ENCODE measurements around the gene CUEDC2. TPM values are rescaled to one million over a fixed set of nuclear protein-coding genes. Genes with fewer than 3 reads are reported as not detected.
A peak's percentile ranks its signal among the peaks of the same experiment; 100 is the strongest.

Gene CUEDC2
- polyA plus RNA-seq, 4 donors, result 23.3 to 43.8 (median 30.0) TPM

DNA sequence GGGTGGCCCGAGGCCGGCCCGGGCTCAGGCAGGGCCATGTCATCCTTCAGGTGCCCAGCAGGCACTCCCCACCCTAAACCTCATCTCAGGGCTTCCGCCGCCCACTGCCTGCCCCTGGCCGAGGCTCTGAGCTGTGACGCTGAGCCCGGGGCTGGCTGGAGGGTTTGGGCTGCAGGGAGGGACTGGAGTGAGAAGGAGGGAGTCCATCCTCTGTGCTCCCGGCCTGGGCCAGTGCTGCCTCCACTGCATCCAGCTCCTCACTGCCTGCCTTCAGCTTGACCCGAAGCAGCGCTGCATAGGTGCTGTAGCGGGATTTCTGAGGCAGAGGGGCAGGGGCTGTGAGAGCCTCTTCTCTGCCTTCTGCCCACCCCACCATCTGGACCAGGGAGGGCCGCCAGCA is 29.3 kb downstream of the CUEDC2 start:
- Histone ChIP-seq H3K27ac (ENCODE audit: low read depth in 1 of 3, low read length in 2 of 3) (no peak overlapping the region), H3K9me3 (ENCODE audit: control insufficient read depth in 2 of 2, insufficient read depth in 1 of 2, low read depth in 1 of 2, low read length in 1 of 2) (no peaks in the 10 kb centered on the region), H3K4me3 (ENCODE audit: low read depth in 1 of 3, low read length in 3 of 3) (no peak overlapping the region), H3K27me3 (ENCODE audit: control insufficient read depth in 3 of 3, insufficient read depth in 3 of 3, low read length in 3 of 3) (peaks cover 2 to 7% (median 3%) of the 10 kb centered on the region in 3 donors), H3K4me1 (ENCODE audit: control insufficient read depth in 3 of 3, insufficient read depth in 2 of 3, low read depth in 1 of 3, low read length in 2 of 3) (peaks cover 0 to 5% (median 0%) of the 10 kb centered on the region in 3 donors), H3K36me3 (ENCODE audit: control insufficient read depth in 3 of 3, insufficient read depth in 2 of 3, low read depth in 1 of 3, low read length in 3 of 3) (peaks cover 2 to 76% (median 7%) of the 10 kb centered on the region in 3 donors)
- DNase-seq (no peak), FAIRE-seq (no peak)
- 82 to 91% (median 85%) methylated on average over 13 of the region's 13 CpGs for WGBS, 3 donors

DNA sequence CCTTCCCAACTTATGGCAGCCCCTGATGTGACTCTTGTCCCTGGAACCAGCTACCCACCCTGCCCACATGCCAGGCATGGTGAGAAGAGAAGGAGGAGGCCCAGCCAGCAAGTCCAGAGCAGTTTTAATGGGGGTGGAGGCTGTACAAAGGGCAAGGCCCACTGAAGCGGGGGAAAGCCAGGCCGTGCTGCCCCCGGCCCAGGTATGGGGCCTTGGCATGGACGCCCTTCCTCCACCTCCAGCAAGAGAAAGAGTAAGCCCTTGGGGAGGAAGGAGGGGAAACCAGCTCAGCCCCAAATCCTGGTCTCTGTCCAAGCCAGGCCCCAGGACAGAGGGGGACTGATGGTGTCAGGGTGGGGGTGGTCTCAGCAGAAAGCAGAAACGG is 29.9 kb downstream of the CUEDC2 start:
- Histone ChIP-seq H3K27me3 (ENCODE audit: control insufficient read depth in 3 of 3, insufficient read depth in 3 of 3, low read length in 3 of 3) (peaks cover 0 to 1% (median 0%) of the 10 kb centered on the region in 3 donors), H3K4me3 (ENCODE audit: low read depth in 1 of 3, low read length in 3 of 3) (no peak overlapping the region), H3K4me1 (ENCODE audit: control insufficient read depth in 3 of 3, insufficient read depth in 2 of 3, low read depth in 1 of 3, low read length in 2 of 3) (peaks cover 0 to 4% (median 0%) of the 10 kb centered on the region in 3 donors), H3K27ac (ENCODE audit: low read depth in 1 of 3, low read length in 2 of 3) (no peak overlapping the region), H3K36me3 (ENCODE audit: control insufficient read depth in 3 of 3, insufficient read depth in 2 of 3, low read depth in 1 of 3, low read length in 3 of 3) (peaks cover 2 to 77% (median 7%) of the 10 kb centered on the region in 3 donors), H3K9me3 (ENCODE audit: control insufficient read depth in 2 of 2, insufficient read depth in 1 of 2, low read depth in 1 of 2, low read length in 1 of 2) (no peaks in the 10 kb centered on the region)
- 80 to 88% (median 85%) methylated on average over 5 of the region's 5 CpGs for WGBS, 3 donors
- FAIRE-seq (no peak), DNase-seq (no peak)

DNA sequence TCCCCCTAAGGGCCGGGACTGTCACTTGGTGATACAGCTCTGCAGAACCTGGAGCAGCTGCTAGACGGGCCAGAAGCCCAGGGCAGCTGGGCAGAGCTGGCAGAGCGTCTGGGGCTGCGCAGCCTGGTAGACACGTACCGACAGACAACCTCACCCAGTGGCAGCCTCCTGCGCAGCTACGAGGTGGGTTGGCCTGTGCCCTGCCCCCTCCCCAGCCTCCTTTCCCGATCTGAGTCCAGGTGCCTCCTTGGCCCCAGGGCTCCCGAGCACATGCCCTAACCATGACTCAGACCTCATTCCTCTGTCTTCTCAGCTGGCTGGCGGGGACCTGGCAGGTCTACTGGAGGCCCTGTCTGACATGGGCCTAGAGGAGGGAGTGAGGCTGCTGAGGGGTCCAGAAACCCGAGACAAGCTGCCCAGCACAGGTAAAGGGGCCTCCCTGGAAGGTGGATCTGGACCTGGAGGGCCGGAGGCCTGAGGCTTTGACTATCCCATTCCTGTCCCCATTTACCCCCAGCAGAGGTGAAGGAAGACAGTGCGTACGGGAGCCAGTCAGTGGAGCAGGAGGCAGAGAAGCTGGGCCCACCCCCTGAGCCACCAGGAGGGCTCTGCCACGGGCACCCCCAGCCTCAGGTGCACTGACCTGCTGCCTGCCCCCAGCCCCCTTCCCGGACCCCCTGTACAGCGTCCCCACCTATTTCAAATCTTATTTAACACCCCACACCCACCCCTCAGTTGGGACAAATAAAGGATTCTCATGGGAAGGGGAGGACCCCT is 30.5 kb downstream of the CUEDC2 start:
- no peak overlapping the region for H3K27ac ChIP-seq (ENCODE audit: low read depth in 1 of 3, low read length in 2 of 3)
- peaks cover 0 to 7% (median 2%) of the 10 kb centered on the region in 3 donors for H3K4me1 ChIP-seq (ENCODE audit: control insufficient read depth in 3 of 3, insufficient read depth in 2 of 3, low read depth in 1 of 3, low read length in 2 of 3)
- WGBS, 3 donors, result 83 to 90% (median 83%) methylated on average over 16 to 18 of the region's 18 CpGs
- DNase-seq, result no peak
- FAIRE-seq, result no peak
- H3K36me3 ChIP-seq (ENCODE audit: control insufficient read depth in 3 of 3, insufficient read depth in 2 of 3, low read depth in 1 of 3, low read length in 3 of 3), result peaks cover 2 to 83% (median 7%) of the 10 kb centered on the region in 3 donors
- no peaks in the 10 kb centered on the region for H3K9me3 ChIP-seq (ENCODE audit: control insufficient read depth in 2 of 2, insufficient read depth in 1 of 2, low read depth in 1 of 2, low read length in 1 of 2)
- H3K4me3 ChIP-seq (ENCODE audit: low read depth in 1 of 3, low read length in 3 of 3), result no peak overlapping the region
- H3K27me3 ChIP-seq (ENCODE audit: control insufficient read depth in 3 of 3, insufficient read depth in 3 of 3, low read length in 3 of 3), result no peaks in the 10 kb centered on the region

DNA sequence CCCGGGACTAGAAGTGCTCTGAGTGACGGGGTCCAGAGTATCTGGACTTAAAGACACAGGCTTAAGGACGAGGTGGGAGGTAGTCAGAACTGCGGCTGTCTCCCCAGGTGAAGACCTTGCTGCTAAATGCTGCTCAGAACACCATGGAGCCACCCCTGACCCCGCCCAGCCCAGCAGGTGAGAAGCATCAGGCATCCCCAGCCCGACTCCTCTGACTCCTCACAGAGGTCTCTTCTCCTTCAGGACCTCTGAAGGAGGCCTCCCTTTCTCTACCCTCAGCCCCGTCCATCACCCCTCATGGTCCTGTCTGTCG is 31.1 kb downstream of the CUEDC2 start:
- peaks cover 0 to 13% (median 4%) of the 10 kb centered on the region in 3 donors for H3K4me1 ChIP-seq (ENCODE audit: control insufficient read depth in 3 of 3, insufficient read depth in 2 of 3, low read depth in 1 of 3, low read length in 2 of 3)
- DNase-seq (no peak), FAIRE-seq (no peak)
- H3K27ac ChIP-seq (ENCODE audit: low read depth in 1 of 3, low read length in 2 of 3), result no peak overlapping the region
- H3K9me3 ChIP-seq (ENCODE audit: control insufficient read depth in 2 of 2, insufficient read depth in 1 of 2, low read depth in 1 of 2, low read length in 1 of 2), result no peaks in the 10 kb centered on the region
- 90 to 94% (median 91%) methylated on average over 8 of the region's 8 CpGs for WGBS, 3 donors
- H3K4me3 ChIP-seq (ENCODE audit: low read depth in 1 of 3, low read length in 3 of 3), result no peak overlapping the region
- peaks cover 2 to 87% (median 7%) of the 10 kb centered on the region in 3 donors for H3K36me3 ChIP-seq (ENCODE audit: control insufficient read depth in 3 of 3, insufficient read depth in 2 of 3, low read depth in 1 of 3, low read length in 3 of 3)
- no peaks in the 10 kb centered on the region for H3K27me3 ChIP-seq (ENCODE audit: control insufficient read depth in 3 of 3, insufficient read depth in 3 of 3, low read length in 3 of 3)

DNA sequence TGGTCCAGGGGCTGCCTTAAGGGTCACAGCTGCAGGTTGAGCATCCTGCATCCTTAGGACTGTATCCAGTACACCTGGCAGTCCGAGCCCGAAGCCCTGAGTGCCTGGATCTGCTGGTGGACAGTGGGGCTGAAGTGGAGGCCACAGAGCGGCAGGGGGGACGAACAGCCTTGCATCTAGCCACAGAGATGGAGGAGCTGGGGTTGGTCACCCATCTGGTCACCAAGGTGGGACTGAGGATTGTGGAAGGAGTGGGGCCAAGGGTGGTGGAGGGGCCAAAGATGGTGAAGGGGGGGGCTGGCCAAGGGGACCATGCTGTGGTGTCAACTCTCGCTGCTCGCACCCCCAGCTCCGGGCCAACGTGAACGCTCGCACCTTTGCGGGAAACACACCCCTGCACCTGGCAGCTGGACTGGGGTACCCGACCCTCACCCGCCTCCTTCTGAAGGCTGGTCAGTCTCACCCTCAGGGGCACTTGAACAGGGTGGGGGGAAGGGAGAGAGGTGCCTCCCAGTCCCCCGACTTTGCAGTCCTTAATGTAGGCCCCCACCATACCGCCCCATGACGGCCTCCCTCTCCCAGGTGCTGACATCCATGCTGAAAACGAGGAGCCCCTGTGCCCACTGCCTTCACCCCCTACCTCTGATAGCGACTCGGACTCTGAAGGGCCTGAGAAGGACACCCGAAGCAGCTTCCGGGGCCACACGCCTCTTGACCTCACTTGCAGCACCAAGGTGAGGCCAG is 31.6 kb downstream of the CUEDC2 start:
- no peak overlapping the region for H3K27ac ChIP-seq (ENCODE audit: low read depth in 1 of 3, low read length in 2 of 3)
- 90 to 93% (median 93%) methylated on average over 22 of the region's 22 CpGs for WGBS, 3 donors
- H3K36me3 ChIP-seq (ENCODE audit: control insufficient read depth in 3 of 3, insufficient read depth in 2 of 3, low read depth in 1 of 3, low read length in 3 of 3), result peaks cover 2 to 91% (median 7%) of the 10 kb centered on the region in 3 donors
- H3K4me3 ChIP-seq (ENCODE audit: low read depth in 1 of 3, low read length in 3 of 3), result no peak overlapping the region
- no peaks in the 10 kb centered on the region for H3K27me3 ChIP-seq (ENCODE audit: control insufficient read depth in 3 of 3, insufficient read depth in 3 of 3, low read length in 3 of 3)
- peaks cover 2 to 18% (median 4%) of the 10 kb centered on the region in 3 donors for H3K4me1 ChIP-seq (ENCODE audit: control insufficient read depth in 3 of 3, insufficient read depth in 2 of 3, low read depth in 1 of 3, low read length in 2 of 3)
- FAIRE-seq, result no peak
- no peak for DNase-seq
- H3K9me3 ChIP-seq (ENCODE audit: control insufficient read depth in 2 of 2, insufficient read depth in 1 of 2, low read depth in 1 of 2, low read length in 1 of 2), result no peaks in the 10 kb centered on the region

DNA sequence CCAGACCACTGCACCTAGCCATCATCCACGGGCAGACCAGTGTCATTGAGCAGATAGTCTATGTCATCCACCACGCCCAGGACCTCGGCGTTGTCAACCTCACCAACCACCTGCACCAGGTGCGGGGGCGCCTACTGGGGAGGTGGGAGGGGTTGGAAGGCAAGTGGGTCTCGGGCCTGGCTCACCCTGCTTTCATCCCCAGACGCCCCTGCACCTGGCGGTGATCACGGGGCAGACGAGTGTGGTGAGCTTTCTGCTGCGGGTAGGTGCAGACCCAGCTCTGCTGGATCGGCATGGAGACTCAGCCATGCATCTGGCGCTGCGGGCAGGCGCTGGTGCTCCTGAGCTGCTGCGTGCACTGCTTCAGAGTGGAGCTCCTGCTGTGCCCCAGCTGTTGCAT is 32.3 kb downstream of the CUEDC2 start:
- DNase-seq (no peak), FAIRE-seq (no peak)
- H3K4me1 ChIP-seq (ENCODE audit: control insufficient read depth in 3 of 3, insufficient read depth in 2 of 3, low read depth in 1 of 3, low read length in 2 of 3), result peaks cover 2 to 19% (median 4%) of the 10 kb centered on the region in 3 donors
- H3K4me3 ChIP-seq (ENCODE audit: low read depth in 1 of 3, low read length in 3 of 3), result no peak overlapping the region
- H3K9me3 ChIP-seq (ENCODE audit: control insufficient read depth in 2 of 2, insufficient read depth in 1 of 2, low read depth in 1 of 2, low read length in 1 of 2), result no peaks in the 10 kb centered on the region
- 74 to 85% (median 80%) methylated on average over 17 of the region's 17 CpGs for WGBS, 3 donors
- H3K36me3 ChIP-seq (ENCODE audit: control insufficient read depth in 3 of 3, insufficient read depth in 2 of 3, low read depth in 1 of 3, low read length in 3 of 3), result peaks cover 2 to 84% (median 7%) of the 10 kb centered on the region in 3 donors
- no peaks in the 10 kb centered on the region for H3K27me3 ChIP-seq (ENCODE audit: control insufficient read depth in 3 of 3, insufficient read depth in 3 of 3, low read length in 3 of 3)
- H3K27ac ChIP-seq (ENCODE audit: low read depth in 1 of 3, low read length in 2 of 3), result peak overlapping the region in 2 of 3 donors; percentile 7 to 29

DNA sequence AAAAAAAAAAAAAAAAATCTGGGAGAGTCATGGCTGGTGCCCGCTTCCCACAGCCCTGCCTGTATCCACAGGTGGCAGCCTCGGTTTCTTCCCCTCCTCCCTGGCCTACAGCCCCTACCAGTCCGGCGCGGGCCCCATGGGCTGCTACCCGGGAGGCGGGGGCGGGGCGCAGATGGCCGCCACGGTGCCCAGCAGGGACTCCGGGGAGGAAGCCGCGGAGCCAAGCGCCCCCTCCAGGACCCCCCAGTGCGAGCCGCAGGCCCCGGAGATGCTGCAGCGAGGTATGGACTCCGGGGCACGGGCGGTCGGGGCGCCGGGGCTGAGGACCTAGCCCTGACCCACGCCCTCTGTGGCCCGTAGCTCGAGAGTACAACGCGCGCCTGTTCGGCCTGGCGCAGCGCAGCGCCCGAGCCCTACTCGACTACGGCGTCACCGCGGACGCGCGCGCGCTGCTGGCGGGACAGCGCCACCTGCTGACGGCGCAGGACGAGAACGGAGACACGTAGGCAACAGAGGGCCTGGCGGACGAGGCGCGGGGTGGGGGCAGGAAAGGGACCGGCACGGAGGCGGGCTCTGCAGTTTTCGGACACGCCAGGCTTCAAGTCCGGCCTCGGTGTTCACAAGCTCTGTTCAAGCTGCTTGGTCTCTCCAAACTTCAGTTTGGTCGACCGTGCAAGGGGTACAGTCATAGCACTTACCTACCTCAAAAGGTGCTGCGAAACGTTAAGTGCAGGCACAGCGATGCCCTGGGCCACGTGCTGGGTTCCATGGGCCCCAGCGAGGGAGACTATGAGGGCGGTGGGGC is 33.0 kb downstream of the CUEDC2 start:
- DNase-seq, result peak; percentile 85 to 96
- Histone ChIP-seq H3K36me3 (ENCODE audit: control insufficient read depth in 3 of 3, insufficient read depth in 2 of 3, low read depth in 1 of 3, low read length in 3 of 3) (peaks cover 2 to 77% (median 7%) of the 10 kb centered on the region in 3 donors), H3K27me3 (ENCODE audit: control insufficient read depth in 3 of 3, insufficient read depth in 3 of 3, low read length in 3 of 3) (no peaks in the 10 kb centered on the region), H3K4me3 (ENCODE audit: low read depth in 1 of 3, low read length in 3 of 3) (peak overlapping the region; percentile 44 to 63 (median 51)), H3K4me1 (ENCODE audit: control insufficient read depth in 3 of 3, insufficient read depth in 2 of 3, low read depth in 1 of 3, low read length in 2 of 3) (peaks cover 2 to 21% (median 4%) of the 10 kb centered on the region in 3 donors), H3K9me3 (ENCODE audit: control insufficient read depth in 2 of 2, insufficient read depth in 1 of 2, low read depth in 1 of 2, low read length in 1 of 2) (no peaks in the 10 kb centered on the region), H3K27ac (ENCODE audit: low read depth in 1 of 3, low read length in 2 of 3) (peak overlapping the region; percentile 76 to 88 (median 76))
- FAIRE-seq, result no peak
- WGBS, 3 donors, result 3 to 4% (median 3%) methylated on average over 61 to 72 of the region's 72 CpGs
